ENCODE results near the gene WDR37.

DNA sequence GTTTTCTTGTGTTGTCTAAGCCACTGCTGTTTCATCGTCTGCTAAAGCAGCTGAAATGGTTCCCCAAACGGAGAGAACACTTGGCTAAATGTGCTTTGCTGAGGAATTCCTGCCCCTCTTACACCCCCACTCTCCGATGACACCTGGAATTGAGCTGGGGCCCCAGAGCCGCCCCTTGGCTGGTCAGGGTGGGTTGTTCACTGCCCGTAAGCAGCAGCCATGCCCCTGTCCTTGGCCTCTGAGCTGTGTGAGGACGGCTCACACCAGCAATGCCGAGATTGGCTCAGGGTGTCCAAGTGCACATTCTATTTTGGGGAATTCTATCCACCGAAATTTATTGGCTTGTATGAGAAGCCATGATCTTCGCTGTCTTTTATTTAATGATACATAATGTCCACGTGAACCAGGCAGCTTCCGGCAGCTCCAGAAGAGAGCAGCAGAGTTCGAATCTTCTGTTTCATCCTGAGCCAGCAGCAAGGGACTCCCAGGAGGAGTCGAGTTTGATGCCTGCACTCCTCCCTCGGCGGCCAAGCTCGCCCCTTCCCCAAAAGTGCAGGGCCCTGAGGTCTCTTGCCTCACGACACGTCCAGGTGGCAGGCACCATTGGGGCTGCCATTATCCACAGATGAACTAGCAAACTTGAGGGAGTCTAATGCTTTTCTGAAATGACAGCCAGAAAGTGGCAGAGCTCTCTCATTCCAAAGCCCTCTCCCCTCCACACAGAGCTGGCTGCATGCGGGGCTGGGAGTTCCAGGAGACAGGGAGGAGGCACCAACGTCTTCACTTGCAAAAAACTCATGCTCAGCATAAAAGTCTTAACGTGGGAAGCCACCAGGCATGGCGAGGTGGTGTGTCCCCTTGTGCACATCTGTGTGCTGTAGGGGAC is 114.0 kb downstream of the WDR37 start:
- TF ChIP-seq, protein P1, sequence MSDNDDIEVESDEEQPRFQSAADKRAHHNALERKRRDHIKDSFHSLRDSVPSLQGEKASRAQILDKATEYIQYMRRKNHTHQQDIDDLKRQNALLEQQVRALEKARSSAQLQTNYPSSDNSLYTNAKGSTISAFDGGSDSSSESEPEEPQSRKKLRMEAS (IDR thresholded peaks at IDR 0.05) = no peak
- TF ChIP-seq TAF1 (IDR thresholded peaks at IDR 0.05; ENCODE audit: low read depth) (no peak), TCF12 (IDR thresholded peaks at IDR 0.05; ENCODE audit: low read depth) (no peak), ZBTB7A (IDR thresholded peaks at IDR 0.05; ENCODE audit: low read depth) (no peak), RAD21 (IDR thresholded peaks at IDR 0.05; ENCODE audit: low read depth) (no peak), TEAD4 (IDR thresholded peaks at IDR 0.05) (no peak), EP300 (IDR thresholded peaks at IDR 0.05; ENCODE audit: borderline replicate concordance) (no peak), EGR1 (IDR thresholded peaks at IDR 0.05) (no peak), FOXM1 (IDR thresholded peaks at IDR 0.05; ENCODE audit: borderline replicate concordance, low read depth) (no peak), NFIC (IDR thresholded peaks at IDR 0.05) (no peak), YY1 (IDR thresholded peaks at IDR 0.05; ENCODE audit: low read depth) (no peak)

Data from Ishikawa (cell line).